Immature natural killer cell (primary cell): Measurements from ENCODE around the gene UNC5C. TPM values are rescaled to one million over a fixed set of nuclear protein-coding genes. Genes with fewer than 3 reads are reported as not detected.

ENCODE experiments used
- DNase-seq, 3 donors: peaks; one replicate each; pipeline ENCODE4 v3.0.0; 2022; ENCODE audit warnings: mixed read lengths in 1 of 3
- H3K27ac Mint-ChIP-seq, 6 donors: one replicate each; pipeline ENCODE4 v1.8.0; 2020; ENCODE audit warnings: mixed read lengths in 6 of 6, mild to moderate bottlenecking in 5 of 6, inconsistent platforms in 4 of 6, moderate library complexity in 3 of 6
- H3K27me3 Mint-ChIP-seq, 3 donors: one replicate each; pipeline ENCODE4 v1.8.0; 2020 to 2021; ENCODE audit warnings: low read depth in 3 of 3, mild to moderate bottlenecking in 3 of 3, mixed read lengths in 3 of 3, moderate library complexity in 3 of 3, inconsistent platforms in 1 of 3
- H3K36me3 Mint-ChIP-seq, 3 donors: one replicate each; pipeline ENCODE4 v1.8.0; 2020; ENCODE audit warnings: mixed read lengths in 3 of 3, inconsistent platforms in 2 of 3, mild to moderate bottlenecking in 2 of 3
- H3K4me1 Mint-ChIP-seq, 2 donors: one replicate each; pipeline ENCODE4 v1.8.0; 2020; ENCODE audit warnings: inconsistent platforms in 2 of 2, mild to moderate bottlenecking in 2 of 2, mixed read lengths in 2 of 2, moderate library complexity in 1 of 2
- H3K4me3 Mint-ChIP-seq, 5 donors: one replicate each; pipeline ENCODE4 v1.8.0; 2020; ENCODE audit warnings: mild to moderate bottlenecking in 5 of 5, mixed read lengths in 5 of 5, inconsistent platforms in 3 of 5, moderate library complexity in 3 of 5
- H3K9me3 Mint-ChIP-seq, 6 donors: one replicate each; pipeline ENCODE4 v1.8.0; 2020; ENCODE audit warnings: mild to moderate bottlenecking in 6 of 6, mixed read lengths in 6 of 6, inconsistent platforms in 4 of 6, moderate library complexity in 3 of 6
- polyA plus RNA-seq, 3 donors: library from polyadenylated mRNA; unstranded; fragments of 300-500 nt; fragmentation: Illumina TruSeq; gene quantifications; one replicate each; pipeline ENCODE4 v1.2.3, GENCODE V29; 2021

The UNC5C gene
- polyA plus RNA-seq, 3 donors from 2014 or later: not detected

DNA sequence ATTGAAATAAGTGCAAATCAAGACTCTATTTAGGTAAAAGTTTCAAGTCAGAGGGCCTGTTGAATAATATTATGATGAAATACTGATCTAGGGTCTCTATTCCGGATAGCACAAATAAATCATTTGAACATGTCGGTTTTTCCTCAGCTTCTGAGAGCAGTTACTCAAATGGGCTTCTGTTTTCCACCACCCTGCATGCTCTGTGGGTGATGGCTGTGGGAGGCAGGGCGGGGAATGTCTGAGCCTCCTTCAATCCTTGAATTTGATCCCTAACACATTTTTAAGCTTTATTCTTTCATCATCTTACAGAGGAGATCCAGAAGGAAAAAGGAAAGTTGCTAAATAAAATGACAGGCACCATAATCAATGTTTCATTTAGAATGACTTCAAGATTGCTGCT, 8.5 kb downstream of the UNC5C start:
- Mint-ChIP-seq H3K9me3 (no peaks in the 10 kb centered on the region), H3K27me3 (peaks cover 0 to 2% (median 2%) of the 10 kb centered on the region in 3 donors), H3K4me1 (no peaks in the 10 kb centered on the region), H3K4me3 (no peak overlapping the region), H3K36me3 (no peaks in the 10 kb centered on the region), H3K27ac (no peak overlapping the region)
- DNase-seq: no peak

DNA sequence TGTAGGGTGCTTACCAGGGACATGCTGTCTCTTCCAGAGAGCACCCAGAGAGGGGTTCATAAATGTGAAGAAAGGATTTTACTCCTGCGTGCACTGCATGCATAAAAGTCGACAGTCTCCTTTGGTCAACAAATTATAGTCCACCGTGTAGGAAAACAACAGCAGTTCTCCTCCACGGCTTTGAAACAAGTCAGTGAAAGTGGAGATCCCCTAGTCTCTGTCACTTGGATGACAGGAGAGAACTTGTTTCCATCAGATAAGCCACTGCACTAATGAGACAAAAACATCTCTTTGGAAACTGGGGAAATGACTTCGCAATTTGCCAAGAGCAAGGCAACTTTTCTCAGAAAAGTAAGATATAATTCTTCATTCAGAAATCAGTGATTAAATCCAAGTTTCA, 9.7 kb downstream of the UNC5C start:
- Mint-ChIP-seq H3K4me3 (no peak overlapping the region), H3K9me3 (no peaks in the 10 kb centered on the region), H3K36me3 (no peaks in the 10 kb centered on the region), H3K4me1 (no peaks in the 10 kb centered on the region), H3K27ac (no peak overlapping the region), H3K27me3 (peaks cover 1 to 2% (median 2%) of the 10 kb centered on the region in 3 donors)
- DNase-seq: no peak

DNA sequence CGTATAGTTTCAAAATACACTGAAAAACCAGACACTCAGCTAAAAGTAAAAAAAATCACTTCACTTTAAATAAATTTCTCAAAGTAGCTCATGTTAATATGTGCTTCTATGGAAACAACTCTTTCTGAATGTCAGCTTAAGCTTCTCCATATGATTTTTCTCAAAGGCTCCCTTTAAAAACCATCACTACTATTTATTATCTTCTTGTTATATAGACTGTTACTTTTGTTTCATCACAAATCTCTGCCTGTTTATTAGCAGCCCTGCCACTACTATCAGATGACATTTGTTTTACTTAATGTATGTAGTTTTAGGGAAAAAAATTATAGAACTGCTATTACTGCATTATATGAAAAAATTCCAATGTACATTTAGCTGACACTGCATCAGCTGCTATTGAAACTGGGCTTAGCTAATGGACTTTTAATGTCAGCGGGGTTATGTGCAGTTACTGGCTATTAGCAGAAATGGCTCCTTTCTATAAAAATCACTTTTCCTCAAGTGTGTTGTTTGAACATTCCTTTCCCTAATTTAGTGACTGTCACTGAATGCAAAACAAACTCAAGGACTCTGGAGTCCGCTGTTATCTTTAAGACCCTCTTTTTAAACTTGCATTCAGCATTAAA, 10.8 kb downstream of the UNC5C start:
- no peaks in the 10 kb centered on the region for H3K36me3 Mint-ChIP-seq
- H3K4me1 Mint-ChIP-seq: no peaks in the 10 kb centered on the region
- H3K27me3 Mint-ChIP-seq: peaks cover 1 to 2% (median 2%) of the 10 kb centered on the region in 3 donors

DNA sequence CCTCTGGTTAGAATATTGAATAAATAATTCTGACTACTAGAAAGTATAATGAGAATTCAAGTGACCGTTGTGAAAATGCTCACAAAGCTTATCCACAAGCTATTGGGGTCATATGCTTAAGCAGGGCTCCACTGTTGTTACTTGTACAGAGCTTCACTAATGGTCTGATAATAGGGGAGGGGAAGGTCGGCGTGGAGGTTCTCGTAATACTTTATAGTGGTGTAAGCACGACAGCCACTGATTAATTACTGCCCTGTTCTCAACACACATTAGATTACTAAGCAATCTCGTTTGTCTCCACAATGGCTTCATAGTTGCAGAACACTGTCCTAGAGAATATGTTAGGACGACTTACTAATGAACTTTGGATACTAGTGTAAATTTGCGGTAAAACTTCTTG, 11.6 kb downstream of the UNC5C start:
- H3K27me3 Mint-ChIP-seq: peaks cover 1 to 2% (median 2%) of the 10 kb centered on the region in 3 donors
- no peak overlapping the region for H3K27ac Mint-ChIP-seq
- peaks cover 0 to 2% (median 0%) of the 10 kb centered on the region in 6 donors for H3K9me3 Mint-ChIP-seq
- H3K4me3 Mint-ChIP-seq: no peak overlapping the region
- no peaks in the 10 kb centered on the region for H3K36me3 Mint-ChIP-seq
- DNase-seq: no peak
- no peaks in the 10 kb centered on the region for H3K4me1 Mint-ChIP-seq

More for the DNA sequence above, 10.8 kb downstream of the UNC5C start:
- H3K4me3 Mint-ChIP-seq: no peak overlapping the region
- no peak for DNase-seq
- peaks cover 0 to 2% (median 0%) of the 10 kb centered on the region in 6 donors for H3K9me3 Mint-ChIP-seq
- no peak overlapping the region for H3K27ac Mint-ChIP-seq

DNA sequence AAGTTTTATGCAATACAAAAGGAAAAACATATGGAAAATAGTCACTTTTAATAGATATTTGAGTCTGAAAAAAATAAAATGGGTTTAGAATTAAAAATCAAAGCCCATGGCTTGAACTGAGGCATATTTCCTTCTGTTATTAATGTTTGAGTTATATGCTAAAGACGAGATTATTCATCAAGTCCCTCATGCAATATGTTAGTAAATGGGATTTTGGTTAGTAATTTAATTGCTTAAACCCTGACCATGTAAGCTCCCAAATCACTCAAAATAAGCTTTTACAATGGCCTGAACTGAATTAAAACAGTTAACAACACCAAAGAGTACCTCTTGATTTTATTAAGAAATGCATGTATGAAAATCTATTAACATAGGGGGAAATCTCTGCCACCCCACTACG, 12.1 kb downstream of the UNC5C start:
- H3K27me3 Mint-ChIP-seq: peaks cover 1 to 2% (median 2%) of the 10 kb centered on the region in 3 donors
- peaks cover 0 to 2% (median 0%) of the 10 kb centered on the region in 6 donors for H3K9me3 Mint-ChIP-seq
- DNase-seq: no peak
- no peak overlapping the region for H3K27ac Mint-ChIP-seq
- no peaks in the 10 kb centered on the region for H3K36me3 Mint-ChIP-seq
- no peak overlapping the region for H3K4me3 Mint-ChIP-seq
- H3K4me1 Mint-ChIP-seq: no peaks in the 10 kb centered on the region

DNA sequence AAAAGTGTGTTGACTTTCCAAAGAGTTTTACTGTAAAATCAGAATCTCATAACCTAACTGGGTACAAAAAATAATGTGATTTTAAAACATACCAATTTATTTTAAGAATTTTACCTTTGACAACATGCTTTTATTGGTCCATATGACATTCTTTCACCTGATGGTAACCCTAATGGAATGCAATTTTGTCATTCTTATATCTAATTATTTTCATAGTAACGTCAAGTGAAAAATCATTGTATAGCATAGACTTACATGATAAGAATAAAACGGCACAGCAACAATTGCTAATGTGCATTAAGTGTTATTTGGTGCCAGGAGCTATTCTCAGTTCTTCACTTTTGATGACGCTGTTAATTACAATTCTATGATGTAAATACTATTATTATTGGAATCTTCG, 13.6 kb downstream of the UNC5C start:
- H3K4me1 Mint-ChIP-seq: no peaks in the 10 kb centered on the region
- H3K9me3 Mint-ChIP-seq: peaks cover 0 to 5% (median 0%) of the 10 kb centered on the region in 6 donors
- no peak overlapping the region for H3K27ac Mint-ChIP-seq
- H3K27me3 Mint-ChIP-seq: peaks cover 1 to 2% (median 2%) of the 10 kb centered on the region in 3 donors
- DNase-seq: no peak
- no peak overlapping the region for H3K4me3 Mint-ChIP-seq
- no peaks in the 10 kb centered on the region for H3K36me3 Mint-ChIP-seq

DNA sequence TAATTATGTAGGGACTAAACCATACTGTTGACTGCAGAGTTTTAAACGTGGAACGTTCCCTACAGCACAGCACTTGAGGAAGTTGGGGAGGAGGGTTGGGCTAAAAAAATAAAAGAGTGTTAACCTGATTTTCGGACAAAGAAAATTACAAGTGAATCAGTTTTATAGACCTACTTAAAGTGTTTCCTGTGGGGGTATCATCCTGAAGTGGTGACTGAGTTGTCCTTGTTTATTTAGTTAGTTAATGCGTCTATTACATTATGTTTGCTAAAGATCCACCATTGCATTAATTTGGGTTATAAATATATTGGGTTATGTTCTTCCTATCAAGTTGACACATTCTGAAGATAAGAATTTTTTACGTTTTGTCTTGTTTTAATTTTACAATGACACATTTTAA, 14.7 kb downstream of the UNC5C start:
- H3K9me3 Mint-ChIP-seq: peaks cover 0 to 5% (median 0%) of the 10 kb centered on the region in 6 donors
- no peaks in the 10 kb centered on the region for H3K4me1 Mint-ChIP-seq
- H3K4me3 Mint-ChIP-seq: no peak overlapping the region
- peaks cover 1 to 2% (median 2%) of the 10 kb centered on the region in 3 donors for H3K27me3 Mint-ChIP-seq
- DNase-seq: no peak
- H3K36me3 Mint-ChIP-seq: no peaks in the 10 kb centered on the region
- H3K27ac Mint-ChIP-seq: no peak overlapping the region

DNA sequence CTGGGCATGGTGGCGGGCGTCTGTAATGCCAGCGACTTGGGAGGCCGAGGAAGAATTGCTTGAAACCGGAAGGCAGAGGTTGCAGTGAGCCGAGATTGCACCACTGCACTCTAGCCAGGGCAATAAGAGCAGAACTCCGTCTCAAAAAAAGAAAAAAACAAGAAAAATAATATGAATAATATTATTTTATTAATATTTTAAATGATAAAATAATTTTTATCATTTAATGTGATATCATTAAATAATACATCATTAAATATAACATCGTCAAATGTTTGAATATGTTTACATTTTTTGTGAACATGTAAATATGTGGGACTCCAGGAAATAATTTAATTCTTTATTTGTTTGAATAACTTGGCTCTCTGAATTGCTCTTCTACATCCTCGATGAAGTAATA, 15.5 kb downstream of the UNC5C start:
- H3K4me1 Mint-ChIP-seq: no peaks in the 10 kb centered on the region

DNA sequence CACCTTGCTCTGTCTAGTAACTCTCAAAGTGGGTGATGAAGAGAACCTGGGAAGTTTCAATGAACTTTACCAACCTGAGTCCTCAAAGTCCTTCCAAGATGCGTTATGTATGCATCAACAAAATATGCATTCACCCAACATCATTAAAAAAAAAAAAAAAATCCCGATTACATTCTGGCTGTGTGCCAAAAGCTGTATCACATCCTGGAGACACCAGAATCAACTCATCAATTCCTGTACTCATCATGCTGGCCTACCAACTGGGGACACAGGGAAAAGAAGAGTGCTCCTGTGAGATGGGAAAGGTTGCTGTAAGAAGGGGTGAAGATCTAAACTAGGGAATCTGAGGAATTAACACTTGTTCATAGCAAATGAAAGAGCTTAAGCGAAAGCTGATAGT, 16.5 kb downstream of the UNC5C start:
- Mint-ChIP-seq H3K4me3 (no peak overlapping the region), H3K27ac (no peak overlapping the region), H3K36me3 (no peaks in the 10 kb centered on the region), H3K4me1 (no peaks in the 10 kb centered on the region), H3K27me3 (peaks cover 0 to 1% (median 0%) of the 10 kb centered on the region in 3 donors), H3K9me3 (peaks cover 0 to 5% (median 0%) of the 10 kb centered on the region in 6 donors)
- DNase-seq: no peak

More for the DNA sequence above, 15.5 kb downstream of the UNC5C start:
- H3K27ac Mint-ChIP-seq: no peak overlapping the region
- no peak overlapping the region for H3K4me3 Mint-ChIP-seq
- DNase-seq: no peak
- H3K27me3 Mint-ChIP-seq: peaks cover under 1 to 2% (median 1%) of the 10 kb centered on the region in 3 donors
- H3K36me3 Mint-ChIP-seq: no peaks in the 10 kb centered on the region
- H3K9me3 Mint-ChIP-seq: peaks cover 0 to 5% (median 0%) of the 10 kb centered on the region in 6 donors

DNA sequence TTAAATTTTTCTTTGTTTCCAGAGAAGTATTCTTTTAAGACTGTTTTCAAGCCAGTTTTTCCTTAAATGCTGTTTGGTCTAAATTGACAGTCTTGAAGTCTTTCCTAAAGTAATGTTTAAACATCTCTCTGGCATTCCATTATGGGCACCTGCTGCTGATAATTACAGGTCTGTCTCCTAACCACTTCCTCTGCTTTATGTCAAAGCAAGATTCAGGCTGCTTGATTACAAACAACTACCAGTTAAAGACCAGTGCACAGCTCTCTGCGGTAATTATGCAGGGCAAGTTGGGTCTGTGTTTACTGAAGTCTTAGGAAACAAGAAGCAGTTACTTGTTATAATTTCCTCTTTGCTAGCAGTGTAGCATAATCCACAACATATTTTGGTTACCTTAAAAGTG, 17.6 kb downstream of the UNC5C start:
- H3K27ac Mint-ChIP-seq: no peak overlapping the region
- no peaks in the 10 kb centered on the region for H3K4me1 Mint-ChIP-seq
- DNase-seq: no peak
- H3K27me3 Mint-ChIP-seq: peaks cover 0 to 1% (median 0%) of the 10 kb centered on the region in 3 donors
- H3K4me3 Mint-ChIP-seq: no peak overlapping the region
- H3K36me3 Mint-ChIP-seq: no peaks in the 10 kb centered on the region
- H3K9me3 Mint-ChIP-seq: peaks cover 0 to 5% (median 0%) of the 10 kb centered on the region in 6 donors

DNA sequence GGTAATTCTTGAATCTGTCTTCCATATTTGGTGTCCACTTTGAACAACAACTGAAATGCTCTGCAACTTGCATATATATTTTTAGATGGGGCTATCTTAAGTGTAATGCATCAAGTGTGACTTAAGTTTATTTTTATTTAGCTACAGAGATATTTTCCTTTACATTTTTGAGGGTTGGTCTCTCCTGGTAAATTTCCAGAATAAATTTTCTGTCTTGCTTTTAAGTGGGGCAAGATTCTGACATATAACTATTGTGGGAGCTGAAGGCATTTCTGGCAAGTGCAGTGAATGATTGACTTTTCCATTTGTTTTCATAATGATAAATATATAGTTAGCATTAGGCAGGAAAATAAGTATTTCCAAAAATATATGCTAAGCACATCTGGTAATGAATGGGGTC, 18.8 kb downstream of the UNC5C start:
- Mint-ChIP-seq H3K27me3 (peaks cover 0 to 1% (median 0%) of the 10 kb centered on the region in 3 donors), H3K9me3 (peaks cover 0 to 5% (median 0%) of the 10 kb centered on the region in 6 donors), H3K4me3 (no peak overlapping the region), H3K27ac (no peak overlapping the region), H3K4me1 (no peaks in the 10 kb centered on the region), H3K36me3 (no peaks in the 10 kb centered on the region)
- no peak for DNase-seq

DNA sequence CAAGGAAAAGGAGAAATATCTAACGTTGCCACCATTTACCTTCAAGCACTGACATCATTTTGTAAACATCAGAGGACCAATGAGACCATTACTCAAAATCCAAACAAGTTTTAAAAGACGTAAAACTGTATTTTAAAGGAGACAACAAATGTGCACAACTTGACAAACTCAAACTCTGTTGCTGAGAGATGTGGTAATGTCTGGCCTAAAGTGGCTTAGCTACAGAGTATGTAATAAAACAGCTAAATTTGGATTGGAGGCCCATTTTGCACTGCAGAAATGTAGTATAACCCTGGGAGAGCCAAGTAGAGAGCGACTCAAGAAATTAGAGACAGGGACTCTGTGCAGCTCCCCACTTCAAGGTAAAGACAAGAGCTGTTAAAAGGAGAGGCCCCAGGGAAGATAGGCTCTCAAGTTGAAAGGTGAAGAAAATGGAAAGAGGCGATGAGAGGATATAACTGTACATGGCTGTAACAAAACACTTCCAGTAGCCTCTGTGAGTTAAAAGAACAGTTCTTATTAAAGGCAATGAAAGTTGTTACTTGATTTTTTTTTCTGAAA, 20.3 kb downstream of the UNC5C start:
- H3K27me3 Mint-ChIP-seq: no peaks in the 10 kb centered on the region
- H3K27ac Mint-ChIP-seq: no peak overlapping the region
- no peaks in the 10 kb centered on the region for H3K36me3 Mint-ChIP-seq
- H3K9me3 Mint-ChIP-seq: peaks cover 0 to 4% (median 0%) of the 10 kb centered on the region in 6 donors
- no peak overlapping the region for H3K4me3 Mint-ChIP-seq
- no peak for DNase-seq
- no peaks in the 10 kb centered on the region for H3K4me1 Mint-ChIP-seq

DNA sequence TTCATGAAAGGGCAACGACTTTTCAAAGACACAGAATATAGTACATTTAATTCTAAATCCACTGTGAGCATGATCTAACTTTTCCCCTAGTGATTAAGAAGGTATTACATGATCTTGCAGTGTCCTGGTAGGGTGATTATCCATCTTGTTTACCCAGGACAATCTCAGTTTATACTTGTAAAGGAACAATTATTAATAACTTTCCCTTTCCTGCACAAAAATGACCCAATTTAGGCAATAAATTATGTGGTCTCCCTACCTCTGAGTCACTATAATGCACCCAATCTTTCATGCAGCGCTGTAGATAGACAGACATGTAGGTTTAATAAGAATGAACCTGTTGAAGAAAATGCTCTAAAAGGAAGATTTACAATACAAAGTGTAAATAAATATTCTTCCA, 22.7 kb downstream of the UNC5C start:
- H3K4me3 Mint-ChIP-seq: no peak overlapping the region
- no peaks in the 10 kb centered on the region for H3K4me1 Mint-ChIP-seq
- no peaks in the 10 kb centered on the region for H3K36me3 Mint-ChIP-seq
- H3K27me3 Mint-ChIP-seq: peaks cover 0 to 1% (median 0%) of the 10 kb centered on the region in 3 donors
- no peak overlapping the region for H3K27ac Mint-ChIP-seq
- H3K9me3 Mint-ChIP-seq: peaks cover 0 to 2% (median 0%) of the 10 kb centered on the region in 6 donors
- DNase-seq: no peak

DNA sequence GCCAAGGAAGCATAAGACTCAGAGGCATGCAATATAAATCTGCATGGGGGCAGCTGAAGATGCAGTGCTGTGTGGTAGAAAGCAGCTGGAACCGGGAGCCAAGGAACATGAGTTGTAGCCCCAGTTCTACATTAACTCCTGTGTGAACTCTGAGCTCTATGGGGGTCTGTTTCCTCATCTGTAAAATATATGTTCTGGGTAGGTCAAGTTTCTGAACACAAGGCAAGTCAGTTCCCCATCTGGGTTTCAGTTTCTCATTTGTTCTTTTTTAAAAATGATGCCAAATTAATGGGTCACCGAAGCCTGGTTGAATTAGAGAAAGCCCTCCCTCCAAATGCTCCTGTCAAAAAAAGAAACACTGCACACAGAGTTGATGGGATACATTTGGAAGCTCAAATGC, 24.0 kb downstream of the UNC5C start:
- Mint-ChIP-seq H3K4me1 (no peaks in the 10 kb centered on the region), H3K4me3 (no peak overlapping the region), H3K9me3 (peaks cover 0 to 2% (median 0%) of the 10 kb centered on the region in 6 donors), H3K27ac (no peak overlapping the region), H3K36me3 (peaks cover 0 to 2% (median 0%) of the 10 kb centered on the region in 3 donors), H3K27me3 (peaks cover 0 to 2% (median 1%) of the 10 kb centered on the region in 3 donors)
- no peak for DNase-seq
